HepG2 (cell line): ENCODE measurements around the gene TFEB. TPM values are rescaled to one million over a fixed set of nuclear protein-coding genes. Genes with fewer than 3 reads are reported as not detected.
A peak's percentile ranks its signal among the peaks of the same experiment; 100 is the strongest.

Experiments
- ATAC-seq: fragments of 200-7000 bp; cut with Tn5 transposase; 3 replicates; pipeline ENCODE4 v1.9.1; 2020; ENCODE audit warnings: mild to moderate bottlenecking, moderate library complexity
- BruUV-seq: library from RNA; stranded (reverse); fragments of 400-500 nt; replicated peaks from 2 replicates; lab custom pipeline; 2021; lab: Mats Ljungman, UMichigan
- CTCF ChIA-PET: fragments of 300-600 bp; formaldehyde crosslinking; extraction: SDS; loops from one replicate; lab custom pipeline; 2021; ENCODE audit warnings: low total read pairs, inconsistent platforms, low intra/inter-chr PET ratio; lab: Yijun Ruan, JAX
- POLR2A ChIA-PET: fragments of 350-600 bp; sonication (Branson Sonifier 250); formaldehyde crosslinking; loops from one replicate; lab custom pipeline; 2020; ENCODE audit warnings: antibody characterized with exemption, inconsistent platforms; lab: Yijun Ruan, JAX
- DNase-seq: peaks from one replicate; pipeline ENCODE4 v3.0.0-alpha.2; 2015; ENCODE audit warnings: low spot score
- FAIRE-seq: peaks from 3 replicates; lab custom pipeline; 2011; peaks lifted over from hg19 to GRCh38; lab: Jason Lieb, UNC
- H2AFZ ChIP-seq: one replicate; pipeline ENCODE4 v1.6.1; 2011; ENCODE audit warnings: low read length, inconsistent platforms
- H3K27ac ChIP-seq: fragments of 300-600 bp; 3 replicates; pipeline ENCODE4 v1.8.0; 2011; ENCODE audit warnings: mixed run types, mild to moderate bottlenecking, mixed read lengths, low read length, inconsistent platforms; ENCODE audit not compliant: insufficient read depth; ENCODE audit errors: extremely low read length
- H3K27me3 ChIP-seq, 2 experiments: fragments of 200-600 bp in 1 of 2; 2 replicates in 1 of 2; 3 replicates in 1 of 2; pipeline versions ENCODE4 v1.6.0 to v1.8.0; 2011; ENCODE audit warnings: low read length in 2 of 2, mild to moderate bottlenecking in 2 of 2, moderate library complexity in 2 of 2, inconsistent platforms in 1 of 2; ENCODE audit not compliant: insufficient read depth in 2 of 2, control insufficient read depth in 1 of 2
- H3K36me3 ChIP-seq, 2 experiments: fragments of 200-600 bp in 1 of 2; replicated peaks in 1 of 2; 2 replicates in 1 of 2; 3 replicates in 1 of 2; pipeline versions ENCODE4 v1.5.1 to v1.8.0; 2011; ENCODE audit warnings: low read length in 2 of 2, inconsistent platforms in 1 of 2; ENCODE audit not compliant: insufficient read depth in 2 of 2, control insufficient read depth in 1 of 2
- H3K4me1 ChIP-seq: 2 replicates; pipeline ENCODE4 v1.5.1; 2012; ENCODE audit warnings: low read length, inconsistent platforms; ENCODE audit not compliant: insufficient read depth
- H3K4me2 ChIP-seq: 2 replicates; pipeline ENCODE4 v1.6.0; 2011; ENCODE audit warnings: low read depth, low read length, inconsistent platforms
- H3K4me3 ChIP-seq, 3 experiments: fragments of 200-600 bp in 1 of 3; sonication (generic), shearing (Covaris generic) in 1 of 3; replicated peaks in 1 of 3; 2 replicates each; pipeline ENCODE4 v1.5.1; 2011 to 2016; ENCODE audit warnings: low read length in 3 of 3, inconsistent platforms in 2 of 3, low read depth in 2 of 3, mild to moderate bottlenecking in 2 of 3, control low read depth in 1 of 3, mixed read lengths in 1 of 3; ENCODE audit not compliant: insufficient read depth in 1 of 3
- H3K79me2 ChIP-seq: one replicate; pipeline ENCODE4 v1.6.1; 2011; ENCODE audit warnings: low read length, inconsistent platforms; ENCODE audit not compliant: insufficient read depth
- H3K9ac ChIP-seq: 2 replicates; pipeline ENCODE4 v1.6.0; 2011; ENCODE audit warnings: mild to moderate bottlenecking, low read depth, low read length, inconsistent platforms; ENCODE audit not compliant: insufficient read depth
- H3K9me3 ChIP-seq: 2 replicates; pipeline ENCODE4 v1.5.1; 2012; ENCODE audit warnings: mild to moderate bottlenecking, low read length
- H4K20me1 ChIP-seq: 2 replicates; pipeline ENCODE4 v1.6.0; 2011; ENCODE audit warnings: inconsistent platforms, mild to moderate bottlenecking, low read length, moderate library complexity; ENCODE audit not compliant: insufficient read depth
- BHLHE40 ChIP-seq: IDR thresholded peaks from 2 replicates; pipeline ENCODE4 v1.6.1; 2011; ENCODE audit warnings: low read length, improper control_type of control experiment
- CBFB ChIP-seq: sonication (generic); formaldehyde crosslinking; IDR thresholded peaks from 2 replicates; pipeline ENCODE4 v1.4.0; 2020; ENCODE audit warnings: missing genetic modification reagents
- DPF2 ChIP-seq: sonication (generic); formaldehyde crosslinking; IDR thresholded peaks from 2 replicates; pipeline ENCODE4 v1.4.0; 2020; ENCODE audit warnings: mild to moderate bottlenecking, low read depth, missing genetic modification reagents, borderline replicate concordance
- FOXK2 ChIP-seq: fragments of 450-650 bp; IDR thresholded peaks from 2 replicates; pipeline ENCODE4 v1.6.1; 2016
- HOXA5 ChIP-seq: sonication (generic); formaldehyde crosslinking; IDR thresholded peaks from 2 replicates; pipeline ENCODE4 v1.4.0; 2020; ENCODE audit warnings: missing genetic modification reagents
- KDM2A ChIP-seq: sonication (generic); formaldehyde crosslinking; IDR thresholded peaks from 2 replicates; pipeline ENCODE4 v1.4.0; 2020; ENCODE audit warnings: low read depth, missing genetic modification reagents, borderline replicate concordance
- MED8 ChIP-seq: sonication (generic); formaldehyde crosslinking; IDR thresholded peaks from 2 replicates; pipeline ENCODE4 v1.8.1; 2023; ENCODE audit warnings: mild to moderate bottlenecking, missing genetic modification reagents; ENCODE audit not compliant: insufficient replicate concordance
- NR2C2 ChIP-seq: sonication (generic); formaldehyde crosslinking; IDR thresholded peaks from 2 replicates; pipeline ENCODE4 v1.4.0; 2020; ENCODE audit warnings: missing genetic modification reagents, mild to moderate bottlenecking, moderate library complexity, borderline replicate concordance
- PHF5A ChIP-seq: IDR thresholded peaks from one replicate; pipeline ENCODE4 v1.6.1; 2018; ENCODE audit warnings: low read depth, missing genetic modification reagents; ENCODE audit not compliant: unreplicated experiment
- RFXANK ChIP-seq: IDR thresholded peaks from 2 replicates; pipeline ENCODE4 v1.6.1; 2016
- SETDB1 ChIP-seq: sonication (generic); formaldehyde crosslinking; IDR thresholded peaks from 2 replicates; pipeline ENCODE4 v1.5.1; 2020; ENCODE audit warnings: missing genetic modification reagents, mild to moderate bottlenecking, borderline replicate concordance
- ZFP36 ChIP-seq: fragments of 150-350 bp; IDR thresholded peaks from 2 replicates; pipeline ENCODE4 v1.6.1; 2018; ENCODE audit warnings: borderline replicate concordance, low read length, low read depth; ENCODE audit not compliant: partially characterized antibody
- ZNF317 ChIP-seq: sonication (generic); formaldehyde crosslinking; IDR thresholded peaks from 2 replicates; pipeline ENCODE4 v1.5.0; 2020; ENCODE audit warnings: mild to moderate bottlenecking, missing genetic modification reagents
- ZNF430 ChIP-seq: sonication (generic); formaldehyde crosslinking; IDR thresholded peaks from 2 replicates; pipeline ENCODE4 v1.9.0; 2021; ENCODE audit warnings: mild to moderate bottlenecking, missing genetic modification reagents
- ZNF496 ChIP-seq: sonication (generic); formaldehyde crosslinking; IDR thresholded peaks from 2 replicates; pipeline ENCODE4 v1.8.1; 2023; ENCODE audit warnings: mild to moderate bottlenecking, moderate library complexity, missing genetic modification reagents; ENCODE audit not compliant: insufficient replicate concordance
- ZNF572 ChIP-seq: sonication (generic); formaldehyde crosslinking; IDR thresholded peaks from 2 replicates; pipeline ENCODE4 v1.5.1; 2020; ENCODE audit warnings: mild to moderate bottlenecking, missing genetic modification reagents
- ZNF775 ChIP-seq: sonication (generic); formaldehyde crosslinking; IDR thresholded peaks from 2 replicates; pipeline ENCODE4 v1.4.0; 2020; ENCODE audit warnings: missing genetic modification reagents, mild to moderate bottlenecking, moderate library complexity, borderline replicate concordance
- ZNF883 ChIP-seq: sonication (generic); formaldehyde crosslinking; IDR thresholded peaks from 2 replicates; pipeline ENCODE4 v1.5.1; 2020; ENCODE audit warnings: mild to moderate bottlenecking, missing genetic modification reagents; ENCODE audit errors: not compliant biosample characterization
- WGBS: methylation state at CpG from one replicate; pipeline ENCODE4 v1.1.6; 2017; ENCODE audit warnings: low lambda C conversion rate; 5-methylcytosine and 5-hydroxymethylcytosine counted together
- in situ Hi-C: cut with HindIII; loops from 2 replicates; pipeline ENCODE4 v1.10.0; 2017; ENCODE audit warnings: low pct_unique_long_range_greater_than_20kb; ENCODE audit not compliant: extremely low pct_ligation_motif_present
- intact Hi-C: fragments of 100-400 bp; cut with micrococcal nuclease; formaldehyde crosslinking; loops from one replicate; pipeline ENCODE4 v1.10.0; 2022; ENCODE audit not compliant: unreplicated experiment
- polyA plus RNA-seq, 8 experiments: library from polyadenylated mRNA; depleted of rRNA in 3 of 8; stranded (reverse) in 7 of 8; unstranded in 1 of 8; fragments of >200 nt; fragmentation: Illumina TruSeq in 4 of 8; extraction: Trizol in 4 of 8; gene quantifications; 2 replicates each; pipeline versions ENCODE4 v1.2.1 to v1.2.3, GENCODE V29; 2011 to 2016; ENCODE audit warnings: low read depth in 4 of 8, missing spikeins in 1 of 8, mixed read lengths in 1 of 8; ENCODE audit not compliant: insufficient read depth in 1 of 8
- total RNA-seq, 5 experiments: library from RNA; depleted of rRNA; stranded (reverse); fragments of >200 nt; fragmentation: Illumina TruSeq; extraction: Trizol; gene quantifications; 2 replicates each; pipeline ENCODE4 v1.2.3, GENCODE V29; 2016; ENCODE audit warnings: low read depth in 1 of 5
- TF ChIP-seq, protein P1 (sequence below): sonication (generic); formaldehyde crosslinking; IDR thresholded peaks from 2 replicates; pipeline ENCODE4 v1.4.0; 2020; ENCODE audit warnings: missing genetic modification reagents
- TF ChIP-seq, protein P2 (sequence below): sonication (generic); formaldehyde crosslinking; IDR thresholded peaks from 2 replicates; pipeline ENCODE4 v1.5.0; 2020; ENCODE audit warnings: missing genetic modification reagents, mild to moderate bottlenecking, borderline replicate concordance

TFEB gene
- total and polyA plus RNA-seq, 2 of the 13 experiments (the other 11 are each of a cell fraction or from before 2014, with no cell fraction given): 13.3 to 18.7 TPM

DNA sequence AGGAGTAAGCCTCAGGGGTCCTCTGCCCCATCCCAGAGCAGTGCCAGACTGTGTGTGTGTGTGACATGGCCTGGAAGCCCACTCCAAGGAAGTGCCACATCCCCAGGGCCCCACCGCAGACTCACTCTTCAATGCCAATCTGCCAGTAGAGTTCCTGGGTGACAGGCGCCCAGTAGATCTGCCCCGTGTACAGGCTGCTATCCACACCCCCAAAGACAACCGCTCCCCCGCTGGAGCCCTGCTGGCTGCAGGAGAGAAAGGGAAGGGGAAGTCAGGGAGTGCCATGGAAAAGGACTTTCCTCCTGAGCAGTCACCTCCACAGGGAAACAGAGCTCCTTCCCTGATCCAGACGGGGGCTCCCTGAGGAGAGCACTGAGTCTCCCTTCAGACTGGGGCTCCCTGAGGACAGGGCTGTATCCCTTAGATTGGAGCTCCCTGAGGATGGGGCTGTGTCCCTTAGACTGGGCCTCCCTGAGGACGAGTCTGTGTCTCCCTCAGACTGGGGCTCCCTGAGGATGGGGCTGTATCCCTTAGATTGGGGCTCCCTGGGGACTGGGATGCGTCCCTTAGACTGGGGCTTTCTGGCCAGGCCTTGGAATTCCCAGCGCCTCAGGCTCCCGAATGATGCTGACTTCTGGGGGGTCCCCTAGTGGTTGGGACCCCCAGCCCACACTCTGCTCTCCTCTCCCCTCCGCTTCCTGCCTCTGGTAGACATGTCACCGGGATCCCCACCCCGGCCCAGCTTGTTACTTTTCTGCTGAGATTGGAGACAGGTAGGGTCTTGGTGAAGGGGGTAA lies 5.2 kb upstream of the TFEB start:
- Histone ChIP-seq H3K27me3 (no peaks in the 10 kb centered on the region), H2AFZ (no peak overlapping the region), H3K79me2 (no peaks in the 10 kb centered on the region), H3K27ac (peak overlapping the region; percentile 69), H3K4me2 (peak overlapping the region; percentile 25), H4K20me1 (no peaks in the 10 kb centered on the region), H3K36me3 (no peaks in the 10 kb centered on the region), H3K4me1 (peaks cover 97% of the 10 kb centered on the region), H3K9ac (peak overlapping the region; percentile 45), H3K4me3 (no peak overlapping the region), H3K9me3 (no peaks in the 10 kb centered on the region)
- in situ Hi-C loops: no loop called here
- FAIRE-seq: no peak
- WGBS: 92% methylated on average over 11 of the region's 13 CpGs
- DNase-seq: no peak
- no TSS peak for BruUV-seq
- POLR2A ChIA-PET: interaction anchor here (0.5 to 10.4 kb wide), 9 partner anchors 7 to 1007 kb away, joined by 4 to 112 read pairs (median 12); partner anchors contain the start of genes PGC and TOMM6
- ATAC-seq: no peak
- CTCF ChIA-PET: interaction anchor here (1.5 kb wide), 1 partner anchor 35 kb away, joined by 11 read pairs; no protein-coding TSS in a partner anchor
- intact Hi-C loops: no loop called here
- no peak for TF ChIP-seq ZNF430 (CRISPR knock-in tag)
- TF ChIP-seq ZNF496: no peak
- 0 out of 2 replicates have a peak, but pooled peaks have one; percentile 6 for TF ChIP-seq NR2C2 (CRISPR knock-in tag)
- no peak for TF ChIP-seq CBFB (CRISPR knock-in tag)
- TF ChIP-seq ZNF572 (CRISPR knock-in tag): no peak
- no peak for TF ChIP-seq MED8 (CRISPR knock-in tag)
- TF ChIP-seq, protein P1, sequence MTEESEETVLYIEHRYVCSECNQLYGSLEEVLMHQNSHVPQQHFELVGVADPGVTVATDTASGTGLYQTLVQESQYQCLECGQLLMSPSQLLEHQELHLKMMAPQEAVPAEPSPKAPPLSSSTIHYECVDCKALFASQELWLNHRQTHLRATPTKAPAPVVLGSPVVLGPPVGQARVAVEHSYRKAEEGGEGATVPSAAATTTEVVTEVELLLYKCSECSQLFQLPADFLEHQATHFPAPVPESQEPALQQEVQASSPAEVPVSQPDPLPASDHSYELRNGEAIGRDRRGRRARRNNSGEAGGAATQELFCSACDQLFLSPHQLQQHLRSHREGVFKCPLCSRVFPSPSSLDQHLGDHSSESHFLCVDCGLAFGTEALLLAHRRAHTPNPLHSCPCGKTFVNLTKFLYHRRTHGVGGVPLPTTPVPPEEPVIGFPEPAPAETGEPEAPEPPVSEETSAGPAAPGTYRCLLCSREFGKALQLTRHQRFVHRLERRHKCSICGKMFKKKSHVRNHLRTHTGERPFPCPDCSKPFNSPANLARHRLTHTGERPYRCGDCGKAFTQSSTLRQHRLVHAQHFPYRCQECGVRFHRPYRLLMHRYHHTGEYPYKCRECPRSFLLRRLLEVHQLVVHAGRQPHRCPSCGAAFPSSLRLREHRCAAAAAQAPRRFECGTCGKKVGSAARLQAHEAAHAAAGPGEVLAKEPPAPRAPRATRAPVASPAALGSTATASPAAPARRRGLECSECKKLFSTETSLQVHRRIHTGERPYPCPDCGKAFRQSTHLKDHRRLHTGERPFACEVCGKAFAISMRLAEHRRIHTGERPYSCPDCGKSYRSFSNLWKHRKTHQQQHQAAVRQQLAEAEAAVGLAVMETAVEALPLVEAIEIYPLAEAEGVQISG (CRISPR knock-in tag): peak; percentile 22; the same call in 1 of the 2 replicates
- no peak for TF ChIP-seq ZNF775 (CRISPR knock-in tag)
- TF ChIP-seq DPF2 (CRISPR knock-in tag): no peak
- no peak for TF ChIP-seq PHF5A
- TF ChIP-seq BHLHE40: no peak
- no peak for TF ChIP-seq RFXANK
- no peak for TF ChIP-seq ZNF883
- TF ChIP-seq KDM2A (CRISPR knock-in tag): no peak
- TF ChIP-seq SETDB1 (CRISPR knock-in tag): no peak
- no peak for TF ChIP-seq ZNF317
- TF ChIP-seq FOXK2: no peak
- TF ChIP-seq, protein P2, sequence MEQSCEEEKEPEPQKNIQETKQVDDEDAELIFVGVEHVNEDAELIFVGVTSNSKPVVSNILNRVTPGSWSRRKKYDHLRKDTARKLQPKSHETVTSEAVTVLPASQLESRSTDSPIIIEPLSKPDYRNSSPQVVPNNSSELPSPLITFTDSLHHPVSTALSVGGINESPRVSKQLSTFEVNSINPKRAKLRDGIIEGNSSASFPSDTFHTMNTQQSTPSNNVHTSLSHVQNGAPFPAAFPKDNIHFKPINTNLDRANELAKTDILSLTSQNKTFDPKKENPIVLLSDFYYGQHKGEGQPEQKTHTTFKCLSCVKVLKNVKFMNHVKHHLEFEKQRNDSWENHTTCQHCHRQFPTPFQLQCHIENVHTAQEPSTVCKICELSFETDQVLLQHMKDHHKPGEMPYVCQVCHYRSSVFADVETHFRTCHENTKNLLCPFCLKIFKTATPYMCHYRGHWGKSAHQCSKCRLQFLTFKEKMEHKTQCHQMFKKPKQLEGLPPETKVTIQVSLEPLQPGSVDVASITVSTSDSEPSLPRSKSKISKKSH (CRISPR knock-in tag): 0 out of 2 replicates have a peak, but pooled peaks have one; percentile 44
- no peak for TF ChIP-seq ZFP36
- TF ChIP-seq HOXA5 (CRISPR knock-in tag): no peak
